ENCODE results near the gene CISD3.

Gene CISD3

GRCh38 chr17:38740044-38740443, 9.9 kb downstream of the CISD3 start:
- H3K4me3 ChIP-seq (replicated peaks in 1 of 2; ENCODE audit: low read depth in 2 of 2, low read length in 2 of 2): no peak overlapping the region
- no peak for DNase-seq (ENCODE audit: low read depth in 2 of 2)
- TF ChIP-seq CTCF (IDR thresholded peaks at IDR 0.05; ENCODE audit: low read depth, low read length): no peak

GRCh38 chr17:38740806-38741205, 10.7 kb downstream of the CISD3 start:
- H3K4me3 ChIP-seq (replicated peaks in 1 of 2; ENCODE audit: low read depth in 2 of 2, low read length in 2 of 2): no peak overlapping the region
- peak; percentile 40 to 59 for DNase-seq (ENCODE audit: low read depth in 2 of 2)
- no peak for TF ChIP-seq CTCF (IDR thresholded peaks at IDR 0.05; ENCODE audit: low read depth, low read length)

- no peak for DNase-seq (ENCODE audit: low read depth in 2 of 2)
- no peak for TF ChIP-seq CTCF (IDR thresholded peaks at IDR 0.05; ENCODE audit: low read depth, low read length)
- no peak overlapping the region for H3K4me3 ChIP-seq (replicated peaks in 1 of 2; ENCODE audit: low read depth in 2 of 2, low read length in 2 of 2)
These were observed 11.3 kb downstream of the CISD3 start for GRCh38 chr17:38741461-38741860.

- DNase-seq (ENCODE audit: low read depth in 2 of 2): peak in 1 of 2 donors; percentile 50
- no peak for TF ChIP-seq CTCF (IDR thresholded peaks at IDR 0.05; ENCODE audit: low read depth, low read length)
- H3K4me3 ChIP-seq (replicated peaks in 1 of 2; ENCODE audit: low read depth in 2 of 2, low read length in 2 of 2): no peak overlapping the region
These were observed 11.8 kb downstream of the CISD3 start for GRCh38 chr17:38741921-38742410.

GRCh38 chr17:38742411-38743308, 12.5 kb downstream of the CISD3 start:
- DNase-seq (ENCODE audit: low read depth in 2 of 2): peak; percentile 95
- no peak overlapping the region for H3K4me3 ChIP-seq (replicated peaks in 1 of 2; ENCODE audit: low read depth in 2 of 2, low read length in 2 of 2)
- no peak for TF ChIP-seq CTCF (IDR thresholded peaks at IDR 0.05; ENCODE audit: low read depth, low read length)

- DNase-seq (ENCODE audit: low read depth in 2 of 2): no peak
- TF ChIP-seq CTCF (IDR thresholded peaks at IDR 0.05; ENCODE audit: low read depth, low read length): no peak
- H3K4me3 ChIP-seq (replicated peaks in 1 of 2; ENCODE audit: low read depth in 2 of 2, low read length in 2 of 2): no peak overlapping the region
These were observed 13.5 kb downstream of the CISD3 start for GRCh38 chr17:38743556-38744171.
